Neural progenitor cell (in vitro differentiated cells): ENCODE results near the gene CTRB1.

Source experiments
- CTCF ChIP-seq: fragments of 200-600 bp; sonication (generic); IDR thresholded peaks from 2 replicates; pipeline ENCODE4 v1.5.1; 2017; ENCODE audit warnings: antibody characterized with exemption, mild to moderate bottlenecking
- EZH2 ChIP-seq: fragments of 200-600 bp; sonication (generic); IDR thresholded peaks from 2 replicates; pipeline ENCODE4 v1.6.1; 2017; ENCODE audit warnings: antibody characterized with exemption, mild to moderate bottlenecking, moderate library complexity
- EZH2phosphoT487 ChIP-seq: fragments of 200-600 bp; sonication (generic); IDR thresholded peaks from 2 replicates; pipeline ENCODE4 v1.6.1; 2017; ENCODE audit warnings: antibody characterized with exemption

GRCh38 chr16:75193730-75194444 is 24.9 kb upstream of the CTRB1 start:
- TF ChIP-seq CTCF (no peak), EZH2 (no peak), EZH2phosphoT487 (no peak)
